HG03378 (cell line): Measurements from ENCODE around the gene HOXA11.

ENCODE experiments used
- ATAC-seq: cut with Tn5 transposase; IDR thresholded peaks from one replicate; pipeline ENCODE4 v1.9.1; 2021; ENCODE audit warnings: mild to moderate bottlenecking, moderate library complexity; ENCODE audit not compliant: unreplicated experiment

HOXA11 gene

DNA sequence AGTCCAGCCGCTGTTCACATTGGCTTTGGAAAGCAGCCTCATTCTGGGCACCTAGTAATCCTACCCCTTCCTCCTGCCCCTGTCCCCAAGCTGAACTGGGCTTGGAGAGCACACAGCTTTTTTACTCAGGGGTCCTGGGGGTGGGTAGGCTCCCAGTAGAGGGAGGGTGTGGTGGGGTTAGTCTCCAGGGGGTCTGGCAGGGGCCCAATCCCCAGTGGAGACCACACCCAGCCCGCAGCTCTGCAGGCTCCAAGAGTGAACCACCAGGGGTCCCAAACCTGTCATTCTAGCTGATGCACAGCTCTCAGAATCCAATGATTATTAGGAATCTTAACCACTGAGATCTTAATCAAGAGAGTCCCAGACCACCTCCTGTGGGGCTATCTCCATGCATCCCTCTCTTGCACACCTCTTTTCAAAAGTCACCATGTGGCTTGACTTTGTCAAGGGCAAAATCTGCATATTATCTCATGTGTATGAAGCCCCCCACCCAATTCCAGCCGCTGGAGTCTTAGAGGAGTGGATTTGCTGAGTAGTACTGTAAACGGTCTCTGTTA is 2.7 kb downstream of the HOXA11 start:
- ATAC-seq = no peak

DNA sequence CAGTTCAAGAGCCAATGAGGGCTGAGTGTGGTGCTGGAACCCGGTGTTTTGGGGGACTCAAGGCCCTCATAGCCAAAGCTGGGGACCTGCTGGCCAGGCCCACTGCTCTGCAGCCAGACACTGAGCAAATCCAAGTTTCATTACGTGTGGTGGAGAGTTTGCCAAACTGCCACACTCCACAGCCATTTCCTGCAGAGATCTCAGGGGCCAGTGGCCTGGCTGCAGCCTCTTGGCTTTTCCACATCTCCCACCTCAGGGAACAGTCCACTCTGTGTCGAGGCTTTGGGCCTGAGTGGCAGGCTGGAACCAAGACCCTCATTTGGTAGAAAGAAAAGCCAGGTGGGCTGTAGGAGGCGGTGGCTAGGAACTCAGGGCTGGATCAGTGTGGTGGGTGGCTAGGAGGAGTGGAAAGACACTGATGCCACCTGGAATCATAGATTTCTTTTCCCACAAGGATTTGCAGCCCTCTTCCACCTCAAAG is 3.2 kb downstream of the HOXA11 start:
- no peak for ATAC-seq

DNA sequence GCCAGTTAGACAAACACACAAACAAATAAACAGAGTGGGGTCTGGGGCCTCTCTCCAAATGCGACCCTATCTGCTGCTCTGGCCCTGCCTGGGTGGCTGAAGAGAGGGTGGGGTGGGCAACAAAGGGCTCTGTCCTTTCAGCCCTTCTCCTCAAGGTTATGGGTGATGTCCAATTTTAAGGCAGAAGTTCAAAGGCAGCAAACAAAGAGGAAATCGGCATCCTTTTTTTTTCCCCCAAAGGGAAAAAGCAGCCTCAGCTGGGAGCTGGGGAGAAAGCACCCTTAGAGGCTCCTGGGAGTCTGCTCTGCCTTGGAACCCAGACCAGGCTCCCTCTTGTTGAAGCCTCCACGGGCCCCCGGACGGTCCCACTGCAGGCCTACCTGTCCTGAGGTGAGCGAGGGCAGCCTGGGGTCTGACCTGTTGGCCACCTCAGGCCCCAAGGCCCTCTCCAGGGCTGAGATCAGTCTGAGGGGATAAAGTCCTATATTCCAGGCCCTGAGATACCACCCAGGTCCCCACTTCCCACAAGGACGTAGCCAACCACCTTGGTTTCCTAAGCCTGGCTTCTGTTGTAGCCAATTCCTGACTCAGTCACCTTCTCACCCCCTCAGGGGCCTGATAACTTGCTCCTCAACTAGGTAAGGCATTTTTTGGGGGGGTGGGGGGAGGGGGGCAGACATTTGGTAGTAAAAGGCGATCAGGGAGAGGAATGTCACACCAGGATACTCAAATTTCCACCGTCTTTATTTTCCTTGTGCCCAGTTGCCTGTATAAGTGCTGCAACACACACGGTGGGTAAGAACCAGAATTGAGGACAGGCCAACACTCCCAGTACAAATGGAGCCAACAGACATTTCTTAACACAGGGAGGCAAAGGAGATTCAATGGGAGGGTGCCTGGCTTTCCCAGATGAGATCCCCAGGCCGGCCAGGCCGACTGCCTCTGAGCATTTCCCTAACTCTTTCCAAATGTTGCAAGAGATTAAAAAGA is 4.3 kb downstream of the HOXA11 start:
- no peak for ATAC-seq

DNA sequence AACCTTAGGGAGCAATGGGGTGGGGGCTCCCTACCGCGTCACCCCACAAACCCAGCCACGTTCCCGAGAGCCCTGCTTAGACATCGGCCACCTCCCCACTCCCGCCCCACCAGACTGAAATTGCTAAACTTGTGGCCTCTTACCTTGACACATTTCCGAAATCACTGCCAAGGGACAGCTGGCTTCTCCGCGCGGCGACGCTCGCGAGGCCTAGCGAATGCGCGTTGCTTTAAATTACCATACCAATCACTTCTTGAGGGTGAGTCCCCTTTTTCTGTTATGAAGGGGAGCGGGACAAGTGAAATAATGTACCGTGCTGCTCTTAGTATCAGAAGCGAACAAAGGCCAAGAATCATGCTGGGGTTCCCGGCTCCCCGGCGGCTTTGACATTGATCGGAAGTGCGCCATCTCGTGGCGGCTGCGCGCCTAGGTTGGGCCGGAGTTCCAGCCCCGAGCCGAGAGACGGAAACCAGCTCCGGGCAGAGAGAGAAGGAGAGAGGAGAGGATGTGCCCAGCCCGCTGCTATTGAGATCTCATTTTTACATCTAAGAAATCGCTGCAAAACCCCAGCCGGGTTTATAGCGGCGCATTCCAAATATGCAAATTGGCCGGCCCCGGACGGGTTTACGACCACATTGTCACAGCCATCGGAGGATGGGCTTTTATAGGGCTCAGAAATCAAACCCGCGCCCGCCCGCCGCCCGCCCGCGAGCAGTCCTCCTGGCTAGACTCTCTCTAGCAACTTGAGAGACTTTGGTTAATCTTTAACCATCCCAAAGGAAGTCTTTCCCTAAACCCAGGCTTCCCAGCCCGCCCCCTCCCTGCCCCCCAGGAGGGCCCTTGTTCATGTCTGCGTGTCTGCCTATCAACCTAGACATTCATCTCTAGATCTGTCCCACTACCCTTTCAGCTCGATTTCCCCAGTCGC is 5.3 kb downstream of the HOXA11 start:
- ATAC-seq = no peak

DNA sequence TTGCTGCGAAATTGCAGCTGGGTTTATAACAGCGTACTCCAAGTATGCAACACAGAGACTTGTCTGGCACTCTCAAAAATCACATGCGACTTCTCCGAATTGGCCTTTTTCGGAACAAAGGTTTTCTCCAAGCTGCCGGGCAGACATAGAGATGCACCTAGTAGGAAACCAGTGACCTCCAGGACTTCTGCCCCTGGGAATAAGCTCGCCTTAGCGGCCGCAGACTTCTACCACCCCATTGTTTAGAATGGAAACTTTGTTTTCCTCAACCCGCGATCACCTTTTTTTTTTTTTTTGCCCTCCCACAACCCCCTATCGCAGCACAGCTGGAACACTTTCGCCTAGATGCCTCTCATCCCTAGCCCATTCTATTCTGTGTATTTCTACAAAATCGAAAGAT is 6.0 kb downstream of the HOXA11 start:
- ATAC-seq = no peak

DNA sequence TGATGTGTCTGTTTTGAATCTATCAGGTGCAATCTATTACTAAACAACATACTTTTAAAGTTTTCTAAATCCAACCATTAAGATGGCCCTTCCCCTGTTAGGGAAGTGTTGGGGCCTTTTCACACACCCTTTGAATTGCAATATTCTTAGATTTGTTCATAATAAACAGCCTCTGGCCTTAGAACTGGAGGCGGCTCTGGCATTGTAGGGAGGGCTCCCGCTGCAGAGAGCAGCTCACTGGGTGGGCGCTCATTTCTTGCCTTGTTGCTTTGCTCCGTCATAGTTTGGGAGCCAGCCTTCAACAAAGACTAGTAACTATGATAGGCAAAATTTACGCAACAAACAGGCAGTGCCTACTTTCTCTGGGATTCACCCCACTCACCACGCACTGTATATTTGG is 6.7 kb downstream of the HOXA11 start:
- no peak for ATAC-seq

DNA sequence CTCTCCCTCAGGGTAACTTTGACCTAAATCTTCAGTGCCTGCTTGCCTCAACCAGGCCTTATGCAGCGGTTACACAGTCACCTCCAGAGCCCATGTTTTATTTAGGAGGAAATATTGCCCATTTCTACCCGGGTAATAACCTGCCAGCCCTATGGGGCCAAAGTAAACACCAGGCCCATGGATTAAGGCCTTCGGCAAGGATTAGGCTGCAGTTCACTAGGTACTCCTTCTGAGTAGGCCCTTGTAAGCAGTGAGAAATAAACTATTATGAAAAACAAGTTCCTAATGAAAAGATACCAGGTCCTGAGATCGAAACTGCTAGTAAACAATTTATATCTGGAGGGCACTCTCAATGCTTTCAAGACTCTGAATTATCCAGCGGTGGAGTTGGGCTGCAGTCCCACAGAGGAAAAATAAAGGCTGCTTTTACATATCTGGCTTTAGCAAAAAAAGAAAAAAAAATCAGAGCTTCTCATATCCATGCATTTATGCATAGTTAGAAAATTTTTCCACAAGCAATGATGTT is 7.2 kb downstream of the HOXA11 start:
- ATAC-seq = no peak

DNA sequence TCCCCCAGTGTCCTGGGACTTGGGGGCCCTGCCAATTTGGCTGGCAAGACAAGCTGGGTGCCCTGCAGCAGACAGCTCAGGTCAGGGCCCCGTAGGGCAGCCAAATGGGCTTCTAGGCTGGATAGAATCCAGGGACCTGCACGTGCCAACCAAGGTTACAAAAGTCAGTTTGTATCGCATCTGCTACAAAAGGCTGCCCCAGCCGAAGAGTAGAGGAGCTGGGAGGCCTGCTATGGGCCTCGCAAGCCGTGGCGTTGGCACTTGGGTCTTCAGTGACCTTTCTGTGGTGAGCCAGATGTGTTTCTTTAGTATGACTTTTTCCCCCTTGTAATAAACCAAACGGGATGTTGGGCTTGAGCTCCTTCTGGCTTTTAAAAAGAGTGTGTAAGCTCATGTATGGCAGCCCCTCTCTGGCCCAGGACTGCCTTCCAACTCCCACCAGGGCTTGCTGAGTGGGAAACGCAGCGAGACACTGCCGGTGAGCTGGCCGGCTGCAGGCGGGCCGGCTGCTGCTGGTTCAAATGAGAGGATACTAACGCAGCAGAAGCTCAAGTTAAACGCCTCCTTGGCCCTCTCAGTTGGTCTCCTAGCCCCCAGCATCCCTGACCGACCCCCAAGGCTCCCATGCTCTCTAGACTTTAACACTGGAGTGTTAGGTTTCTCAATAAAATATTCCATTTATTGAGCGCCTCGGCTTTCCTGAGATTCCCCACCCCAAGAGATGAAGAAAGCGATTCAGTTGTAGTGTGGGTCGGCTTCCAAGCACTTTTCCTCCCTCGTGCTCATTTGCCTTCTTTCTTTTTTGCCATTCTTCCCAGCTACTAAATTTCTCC is 7.9 kb downstream of the HOXA11 start:
- no peak for ATAC-seq

DNA sequence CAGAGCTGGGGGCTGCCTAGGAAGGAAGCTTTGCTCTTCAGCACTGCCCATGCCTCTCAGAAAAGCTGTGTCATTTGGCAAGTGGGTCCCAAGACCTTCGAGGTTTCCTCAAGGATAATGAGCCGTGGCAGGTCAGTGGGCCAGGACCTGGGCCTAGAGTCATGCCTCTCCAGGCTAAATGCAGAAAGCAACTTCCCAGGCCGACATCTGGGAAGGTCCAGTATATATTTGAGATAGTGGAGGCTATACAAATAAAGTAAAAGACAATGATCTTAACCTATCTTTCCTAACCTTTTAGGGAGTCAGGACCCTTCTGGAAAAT is 8.5 kb downstream of the HOXA11 start:
- ATAC-seq = no peak

DNA sequence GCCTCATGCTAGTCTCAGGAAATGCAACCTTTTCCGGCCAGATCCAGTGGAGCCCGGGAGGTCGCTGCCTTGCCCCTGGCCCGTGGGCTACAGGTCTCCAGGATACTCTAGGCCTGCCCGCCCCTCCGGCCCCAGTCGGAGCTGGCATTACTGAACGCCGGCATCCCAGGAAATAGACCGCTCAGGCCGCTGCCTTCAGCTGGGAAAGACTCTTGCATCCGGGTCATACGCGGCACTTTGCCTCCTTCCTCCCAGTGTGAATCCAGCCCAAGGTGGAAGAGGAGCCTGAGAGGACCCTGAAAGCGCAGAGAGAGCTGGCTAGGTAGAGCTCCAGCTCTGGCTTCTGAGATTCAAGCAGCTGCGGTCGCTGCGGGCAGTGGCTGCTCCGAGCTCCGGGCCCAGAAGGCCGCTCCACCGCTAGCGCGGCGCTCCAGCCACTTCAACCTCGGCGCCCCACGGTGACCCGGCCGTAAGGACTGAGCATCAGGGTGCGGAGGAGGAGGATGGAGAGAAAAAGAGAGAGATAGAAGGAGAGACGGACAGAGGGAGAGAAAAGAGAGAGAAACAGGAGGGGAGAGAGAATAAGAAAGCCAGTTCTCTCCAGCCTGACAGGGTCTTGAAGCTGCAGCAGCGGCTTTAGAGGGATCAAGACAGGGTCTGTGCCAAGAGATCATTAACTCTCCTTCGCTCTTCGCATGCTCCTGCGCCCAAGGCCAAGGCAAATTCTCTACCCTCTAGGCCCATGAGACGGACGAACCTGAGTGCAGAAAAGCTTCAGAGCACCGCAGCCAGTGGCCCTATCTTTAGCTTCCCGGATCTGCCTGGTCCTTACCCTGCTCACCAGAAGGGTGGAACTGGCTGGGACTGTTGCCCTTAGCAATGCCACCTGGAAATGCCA is 9.2 kb downstream of the HOXA11 start:
- no peak for ATAC-seq

DNA sequence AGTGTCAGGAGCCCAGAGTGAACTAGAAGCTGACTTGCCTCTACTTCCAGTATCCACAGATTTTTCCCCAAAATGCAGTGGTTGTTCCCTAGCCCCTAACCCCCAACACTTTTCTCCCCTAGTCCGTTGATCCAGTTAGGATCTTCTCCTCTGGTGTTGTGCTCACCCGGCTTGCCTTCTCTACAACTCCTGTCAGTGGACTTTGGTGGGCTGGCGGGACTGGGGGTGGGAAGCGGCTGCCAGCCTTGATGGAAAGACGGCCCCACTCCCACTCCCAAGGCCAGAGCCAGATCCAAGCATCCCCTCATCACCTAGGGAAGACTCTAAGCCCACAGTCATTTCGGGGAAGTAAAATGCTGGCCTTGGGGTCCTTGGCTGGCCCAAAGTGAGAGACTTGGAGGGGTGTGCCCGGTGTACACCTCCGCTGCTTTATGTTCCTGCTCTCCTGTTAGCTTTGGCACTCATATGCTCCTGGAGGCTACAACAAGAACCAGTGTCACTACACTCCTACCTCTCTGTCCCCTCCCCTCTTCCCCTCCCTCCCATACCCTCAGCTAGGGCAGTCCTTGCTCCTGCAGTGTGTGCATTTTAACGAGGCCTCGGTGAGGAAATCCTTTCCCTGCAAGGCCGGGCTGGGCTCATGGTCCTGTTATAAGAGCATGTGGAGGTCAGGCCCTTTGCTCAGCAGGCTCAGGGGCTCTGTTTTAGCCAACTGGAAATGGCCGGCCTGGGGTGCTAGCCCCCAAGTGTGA is 10.0 kb downstream of the HOXA11 start:
- ATAC-seq = no peak

DNA sequence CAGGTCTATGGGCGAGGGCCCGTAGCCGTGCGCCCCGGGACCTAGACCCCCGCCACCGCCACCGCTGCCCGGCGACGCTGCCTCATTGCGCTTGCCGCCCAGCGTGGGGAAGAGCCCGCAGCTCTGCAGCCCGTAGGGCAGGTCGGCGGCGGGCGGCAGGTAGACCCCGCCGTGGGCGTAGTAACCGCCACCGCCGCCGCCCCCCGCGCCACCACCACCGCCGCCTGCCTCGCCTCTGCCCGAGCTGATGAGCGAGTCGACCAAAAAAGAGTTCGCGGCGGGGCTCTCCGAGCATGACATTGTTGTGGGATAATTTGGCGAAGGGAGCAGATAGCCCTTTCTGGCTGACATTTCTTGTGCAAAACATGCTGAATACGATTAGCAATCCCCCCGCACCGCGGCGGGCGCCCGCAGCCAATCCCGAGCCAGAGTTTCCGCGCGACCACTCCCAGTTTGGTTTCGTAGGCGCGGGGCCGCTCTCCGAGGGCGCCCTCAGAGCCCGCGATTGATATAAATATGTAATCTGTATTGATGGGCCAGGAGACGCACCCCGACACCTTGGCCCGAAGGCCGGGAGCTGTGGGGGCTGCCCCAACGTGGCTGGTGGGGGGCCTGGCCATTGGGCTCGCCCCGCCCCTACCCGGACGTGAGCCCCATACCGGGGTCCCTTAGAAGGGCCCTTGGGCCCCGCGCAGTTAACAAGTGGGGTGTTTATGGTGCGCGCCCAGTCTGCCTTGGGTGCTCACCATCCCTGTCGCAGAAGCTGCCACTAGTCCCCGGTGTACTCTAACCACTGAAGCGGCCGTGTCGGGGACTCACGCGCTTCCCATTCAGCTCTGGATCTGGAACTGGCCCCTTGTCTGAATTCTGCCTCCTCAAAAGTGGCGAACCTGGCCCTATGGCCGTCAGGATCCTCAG is 10.8 kb downstream of the HOXA11 start, which contains the start of gene HOXA10:
HOXA10 (minus strand) TSS at position 365 of the 918 bp plus-strand sequence; CDS start at position 351, 14 bp downstream.
- no peak for ATAC-seq

DNA sequence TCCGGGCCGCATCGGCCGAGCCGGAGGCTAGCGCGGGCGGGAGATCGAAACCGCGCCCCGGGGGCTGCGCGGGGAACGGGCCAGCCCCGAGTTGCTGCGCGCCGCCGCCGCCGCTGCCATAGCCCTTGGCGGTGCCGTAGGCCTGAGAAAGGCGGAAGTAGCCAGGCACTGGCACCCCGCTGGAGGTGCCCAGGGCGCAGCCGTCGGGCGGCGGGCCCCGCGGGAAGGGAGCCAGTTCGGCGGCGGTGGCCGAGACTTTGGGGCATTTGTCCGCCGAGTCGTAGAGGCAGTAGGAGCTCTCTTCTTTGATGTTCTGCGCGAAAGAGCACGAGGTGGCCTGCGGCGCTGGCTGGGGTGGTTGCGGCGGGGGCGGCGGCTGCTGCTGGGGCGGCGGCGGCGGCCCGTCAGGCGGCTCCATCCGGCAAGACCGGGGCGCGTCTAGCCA is 11.5 kb downstream of the HOXA11 start:
- no peak for ATAC-seq

DNA sequence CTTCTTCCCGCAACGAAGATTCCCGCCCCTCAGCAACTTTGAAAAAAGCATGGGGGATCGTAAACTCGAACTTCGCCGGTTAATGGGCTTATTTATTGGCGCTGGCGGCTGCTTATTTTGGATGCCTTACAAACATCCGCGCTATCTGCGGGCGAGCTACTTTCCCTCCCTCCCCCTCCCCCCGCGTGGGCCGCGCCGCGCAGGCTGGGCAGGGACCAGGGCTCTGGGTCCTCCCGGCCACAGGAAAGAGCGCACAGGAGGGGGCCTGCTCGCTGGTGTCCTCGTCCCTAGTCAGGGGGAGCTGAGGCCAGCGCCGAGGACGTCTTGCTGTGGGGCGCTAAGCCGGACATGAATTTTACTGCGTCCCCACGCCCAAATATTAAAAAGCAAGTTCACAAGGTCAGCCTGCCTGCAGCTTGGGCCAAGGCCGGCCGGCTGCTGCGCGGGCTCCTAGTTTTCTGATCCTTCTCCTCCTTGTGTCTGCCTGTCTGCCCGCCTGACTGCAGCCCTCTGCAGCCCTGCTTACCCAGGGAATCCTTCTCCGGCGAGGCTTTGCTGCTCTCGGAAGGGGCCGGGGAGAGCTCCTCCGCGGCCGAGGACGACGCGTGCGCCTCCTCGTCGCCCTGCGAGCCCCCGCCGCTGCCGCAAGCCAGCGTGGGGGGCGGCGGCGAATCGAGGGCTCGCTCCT is 12.1 kb downstream of the HOXA11 start:
- no peak for ATAC-seq

DNA sequence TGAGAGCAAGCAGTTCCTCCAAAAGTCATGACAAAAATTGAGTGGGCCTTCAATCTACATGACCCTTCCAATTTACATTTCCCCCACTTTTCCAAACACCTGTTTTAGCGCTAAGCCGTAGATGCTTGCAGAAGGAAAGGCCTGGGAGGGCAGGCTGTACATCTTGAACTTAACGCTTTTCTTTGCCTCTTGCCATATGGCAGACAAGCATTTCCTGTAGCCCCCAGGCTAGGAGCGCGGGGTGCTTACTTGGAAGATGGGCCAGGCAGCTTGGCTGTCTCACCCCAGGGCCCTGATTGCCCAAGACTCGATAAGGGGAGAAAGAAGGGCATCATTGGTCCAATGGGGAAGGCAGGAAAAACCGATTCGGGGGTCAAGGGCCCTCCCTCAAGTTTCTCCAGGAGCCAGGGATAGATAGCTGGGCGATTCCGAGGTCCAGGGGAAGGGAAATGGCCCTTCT is 12.7 kb downstream of the HOXA11 start:
- no peak for ATAC-seq

DNA sequence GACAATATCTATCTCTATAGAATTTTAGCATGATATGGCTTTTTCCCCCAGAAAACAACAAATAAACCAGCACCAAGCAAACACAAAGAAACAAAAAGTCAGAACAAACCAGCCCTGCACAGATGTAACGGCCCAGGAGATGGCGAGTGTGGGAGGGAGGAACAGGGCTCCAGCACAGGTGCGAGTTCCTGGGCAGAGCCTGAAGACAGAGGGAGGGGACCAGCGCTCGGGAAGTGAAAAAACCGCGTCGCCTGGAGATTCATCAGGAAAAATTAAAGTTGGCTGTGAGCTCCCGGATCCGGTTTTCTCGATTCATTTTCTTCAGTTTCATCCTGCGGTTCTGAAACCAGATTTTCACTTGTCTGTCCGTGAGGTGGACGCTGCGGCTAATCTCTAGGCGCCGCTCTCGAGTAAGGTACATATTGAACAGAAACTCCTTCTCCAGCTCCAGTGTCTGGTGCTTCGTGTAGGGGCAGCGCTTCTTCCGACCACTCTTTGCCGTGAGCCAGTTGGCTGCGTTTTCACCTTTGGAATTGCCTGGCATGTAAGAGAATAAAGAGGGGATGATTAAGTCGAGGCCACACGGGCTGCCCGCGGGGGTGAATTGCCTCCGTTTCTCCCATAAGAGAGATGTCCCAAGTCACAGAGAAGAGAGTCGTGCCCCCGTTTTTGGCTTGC is 13.3 kb downstream of the HOXA11 start:
- ATAC-seq = no peak
